HK-2 (cell line): ENCODE results near the gene LDB3.
A peak's percentile ranks its signal among the peaks of the same experiment; 100 is the strongest.

ENCODE experiments used
- DNase-seq: peaks from one replicate; pipeline ENCODE4 v3.0.0-alpha.2; 2018; ENCODE audit not compliant: unreplicated experiment

Gene LDB3

GRCh38 chr10:86685893-86686632, 17.8 kb downstream of the LDB3 start:
- DNase-seq: no peak

- no peak for DNase-seq
Measured at GRCh38 chr10:86686972-86687371, 18.7 kb downstream of the LDB3 start.

- no peak for DNase-seq
Measured at GRCh38 chr10:86687750-86688149, 19.4 kb downstream of the LDB3 start.

GRCh38 chr10:86688398-86688921, 20.1 kb downstream of the LDB3 start:
- DNase-seq: peak; percentile 60

GRCh38 chr10:86689146-86689545, 20.8 kb downstream of the LDB3 start:
- DNase-seq: no peak

- no peak for DNase-seq
Measured at GRCh38 chr10:86690231-86690630, 21.9 kb downstream of the LDB3 start.

GRCh38 chr10:86690657-86691084, 22.4 kb downstream of the LDB3 start:
- no peak for DNase-seq

- DNase-seq: no peak
Measured at GRCh38 chr10:86691333-86692022, 23.2 kb downstream of the LDB3 start.

GRCh38 chr10:86692023-86692514, 23.8 kb downstream of the LDB3 start:
- DNase-seq: no peak

GRCh38 chr10:86692664-86693063, 24.4 kb downstream of the LDB3 start:
- no peak for DNase-seq

- no peak for DNase-seq
Measured at GRCh38 chr10:86693275-86693674, 25.0 kb downstream of the LDB3 start.

GRCh38 chr10:86693721-86694369, 25.5 kb downstream of the LDB3 start:
- peak; percentile 33 for DNase-seq

- no peak for DNase-seq
Measured at GRCh38 chr10:86698207-86698940, 30.1 kb downstream of the LDB3 start.

GRCh38 chr10:86699125-86699524, 30.8 kb downstream of the LDB3 start:
- DNase-seq: no peak

GRCh38 chr10:86699541-86699940, 31.2 kb downstream of the LDB3 start:
- no peak for DNase-seq

- no peak for DNase-seq
Measured at GRCh38 chr10:86699991-86700840, 31.9 kb downstream of the LDB3 start.

- DNase-seq: no peak
Measured at GRCh38 chr10:86700851-86701617, 32.7 kb downstream of the LDB3 start.

GRCh38 chr10:86703176-86703575, 34.9 kb downstream of the LDB3 start:
- DNase-seq: no peak

- DNase-seq: no peak
Measured at GRCh38 chr10:86705139-86705538, 36.8 kb downstream of the LDB3 start.

GRCh38 chr10:86705905-86706304, 37.6 kb downstream of the LDB3 start:
- DNase-seq: no peak
